Uterus (tissue), 4 donors: Measurements from ENCODE around the gene C1orf105. TPM values are rescaled to one million over a fixed set of nuclear protein-coding genes. Genes with fewer than 3 reads are reported as not detected.

ENCODE experiments used
- DNase-seq, 2 donors: peaks; one replicate each; pipeline ENCODE4 v3.0.0-alpha.2; 2019 to 2020
- H3K27ac ChIP-seq, 2 donors: fragments of 200-600 bp; sonication (generic); 1 replicate in 1 of 2; 2 replicates in 1 of 2; pipeline ENCODE4 v1.5.1; 2016 to 2018
- H3K27me3 ChIP-seq, 2 donors: fragments of 200-600 bp; sonication (generic); one replicate each; pipeline ENCODE4 v1.5.1; 2018 to 2019; ENCODE audit warnings: control low read depth in 1 of 2
- H3K36me3 ChIP-seq, 2 donors: fragments of 200-600 bp; sonication (generic); one replicate each; pipeline ENCODE4 v1.5.1; 2019; ENCODE audit warnings: control low read depth in 1 of 2
- H3K4me1 ChIP-seq, 2 donors: fragments of 200-600 bp; sonication (generic); one replicate each; pipeline ENCODE4 v1.5.1; 2018 to 2019; ENCODE audit warnings: control low read depth in 1 of 2
- H3K4me3 ChIP-seq, 2 donors: fragments of 200-600 bp; sonication (generic); 1 replicate in 1 of 2; 2 replicates in 1 of 2; pipeline ENCODE4 v1.5.1; 2018 to 2019; ENCODE audit warnings: mild to moderate bottlenecking in 1 of 2
- H3K9me3 ChIP-seq, 2 donors: fragments of 200-600 bp; sonication (generic); one replicate each; pipeline ENCODE4 v1.5.1; 2019; ENCODE audit warnings: control low read depth in 1 of 2
- CTCF ChIP-seq, 4 experiments: fragments of 200-600 bp in 2 of 4; fragments of 450-650 bp in 2 of 4; sonication (generic) in 2 of 4; IDR thresholded peaks; one replicate each; pipeline ENCODE4 v1.5.1; 2016 to 2019; ENCODE audit warnings: antibody characterized with exemption in 4 of 4, mild to moderate bottlenecking in 2 of 4, moderate library complexity in 1 of 4
- POLR2A ChIP-seq, 2 donors: fragments of 450-650 bp; IDR thresholded peaks; one replicate each; pipeline ENCODE4 v1.6.1; 2016; ENCODE audit warnings: antibody characterized with exemption in 2 of 2, mild to moderate bottlenecking in 1 of 2, moderate library complexity in 1 of 2
- intact Hi-C: fragments of 100-400 bp; cut with DNase I; formaldehyde crosslinking; loops from one replicate; pipeline ENCODE4 v1.15.1; 2023; ENCODE audit warnings: low total_unique reads
- total RNA-seq, 4 donors: library from RNA; depleted of rRNA in 3 of 4; stranded (reverse); fragments of >200 nt in 3 of 4; gene quantifications; one replicate each; pipeline versions ENCODE4 v1.1.0 to v1.2.4, GENCODE V29; 2014 to 2023
- donor health status: DM: yes; HTN: yes; CAD: no.

Gene C1orf105
- total RNA-seq, 4 donors from 2014 or later = not detected

- DNase-seq = no peak
- no peak for TF ChIP-seq CTCF (IDR thresholded peaks at IDR 0.05)
- no peak for TF ChIP-seq POLR2A (IDR thresholded peaks at IDR 0.05)
- H3K36me3 ChIP-seq = no peaks in the 10 kb centered on the region
- peak overlapping the region; percentile 61 for H3K27ac ChIP-seq
- H3K27me3 ChIP-seq = no peaks in the 10 kb centered on the region
- H3K4me3 ChIP-seq = no peak overlapping the region
- H3K9me3 ChIP-seq = no peaks in the 10 kb centered on the region
- peaks cover 0 to 5% of the 10 kb centered on the region in 2 donors for H3K4me1 ChIP-seq
- intact Hi-C loops = no loop called here
Measured at GRCh38 chr1:172383536-172383935, 36.9 kb upstream of the C1orf105 start.

GRCh38 chr1:172384656-172385055, 35.8 kb upstream of the C1orf105 start:
- Histone ChIP-seq H3K36me3 (no peaks in the 10 kb centered on the region), H3K9me3 (no peaks in the 10 kb centered on the region), H3K27ac (no peak overlapping the region), H3K27me3 (no peaks in the 10 kb centered on the region), H3K4me3 (no peak overlapping the region), H3K4me1 (peaks cover 0 to 5% of the 10 kb centered on the region in 2 donors)
- DNase-seq = no peak
- no peak for TF ChIP-seq CTCF (IDR thresholded peaks at IDR 0.05)
- TF ChIP-seq POLR2A (IDR thresholded peaks at IDR 0.05) = no peak
- intact Hi-C loops = no loop called here

- Histone ChIP-seq H3K9me3 (no peaks in the 10 kb centered on the region), H3K36me3 (no peaks in the 10 kb centered on the region), H3K4me1 (peaks cover 0 to 5% of the 10 kb centered on the region in 2 donors), H3K27me3 (no peaks in the 10 kb centered on the region), H3K27ac (no peak overlapping the region), H3K4me3 (no peak overlapping the region)
- intact Hi-C loops = no loop called here
- DNase-seq = no peak
- TF ChIP-seq CTCF (IDR thresholded peaks at IDR 0.05) = no peak
- TF ChIP-seq POLR2A (IDR thresholded peaks at IDR 0.05) = no peak
Measured at GRCh38 chr1:172386046-172386445, 34.4 kb upstream of the C1orf105 start.

- Histone ChIP-seq H3K27ac (no peak overlapping the region), H3K4me3 (no peak overlapping the region), H3K36me3 (no peaks in the 10 kb centered on the region), H3K4me1 (peaks cover 0 to 5% of the 10 kb centered on the region in 2 donors), H3K27me3 (no peaks in the 10 kb centered on the region), H3K9me3 (no peaks in the 10 kb centered on the region)
- intact Hi-C loops = no loop called here
- TF ChIP-seq CTCF (IDR thresholded peaks at IDR 0.05) (no peak), POLR2A (IDR thresholded peaks at IDR 0.05) (no peak)
- no peak for DNase-seq
Measured at GRCh38 chr1:172388490-172388889, 32.0 kb upstream of the C1orf105 start.

GRCh38 chr1:172390301-172390682, 30.2 kb upstream of the C1orf105 start:
- intact Hi-C loops = no loop called here
- peak overlapping the region; percentile 78 to 85 for H3K27ac ChIP-seq
- H3K4me1 ChIP-seq = peaks cover 0 to 3% of the 10 kb centered on the region in 2 donors

More at GRCh38 chr1:172390301-172390682, 30.2 kb upstream of the C1orf105 start:
- Histone ChIP-seq H3K36me3 (no peaks in the 10 kb centered on the region), H3K27me3 (no peaks in the 10 kb centered on the region), H3K4me3 (no peak overlapping the region), H3K9me3 (no peaks in the 10 kb centered on the region)
- no peak for DNase-seq
- TF ChIP-seq POLR2A (IDR thresholded peaks at IDR 0.05) (no peak), CTCF (IDR thresholded peaks at IDR 0.05) (peak in 1 of 4 experiments; percentile 5)
